ENCODE data around the gene PCDH17. TPM values are rescaled to one million over a fixed set of nuclear protein-coding genes. Genes with fewer than 3 reads are reported as not detected.

The PCDH17 gene
- total RNA-seq, 1 donor from 2014 or later: 3.1 TPM

GRCh38 chr13:57636816-57637215 lies 5.3 kb downstream of the PCDH17 start:
- Histone ChIP-seq H3K36me3 (no peaks in the 10 kb centered on the region), H3K9me3 (replicated peaks) (no peaks in the 10 kb centered on the region), H3K4me3 (peak overlapping the region; percentile 74), H3K27me3 (ENCODE audit: low read depth) (peaks cover 35% of the 10 kb centered on the region), H3K4me1 (peaks cover 40% of the 10 kb centered on the region), H3K27ac (replicated peaks) (no peak overlapping the region)
- DNase-seq: no peak
- TF ChIP-seq CTCF (IDR thresholded peaks at IDR 0.05; ENCODE audit: borderline replicate concordance): no peak
- intact Hi-C loops (cut with micrococcal nuclease): no loop called here

GRCh38 chr13:57637515-57637914 lies 6.0 kb downstream of the PCDH17 start:
- Histone ChIP-seq H3K4me1 (peaks cover 33% of the 10 kb centered on the region), H3K27ac (replicated peaks) (no peak overlapping the region), H3K36me3 (no peaks in the 10 kb centered on the region), H3K4me3 (peak overlapping the region; percentile 74), H3K27me3 (ENCODE audit: low read depth) (peaks cover 28% of the 10 kb centered on the region), H3K9me3 (replicated peaks) (no peaks in the 10 kb centered on the region)
- no peak for TF ChIP-seq CTCF (IDR thresholded peaks at IDR 0.05; ENCODE audit: borderline replicate concordance)
- DNase-seq: no peak
- intact Hi-C loops (cut with micrococcal nuclease): no loop called here

- H3K4me1 ChIP-seq: peaks cover 25% of the 10 kb centered on the region
- no peak for TF ChIP-seq CTCF (IDR thresholded peaks at IDR 0.05; ENCODE audit: borderline replicate concordance)
- no peak overlapping the region for H3K27ac ChIP-seq (replicated peaks)
- H3K4me3 ChIP-seq: peak overlapping the region; percentile 74
- no peak for DNase-seq
- no peaks in the 10 kb centered on the region for H3K9me3 ChIP-seq (replicated peaks)
- peaks cover 19% of the 10 kb centered on the region for H3K27me3 ChIP-seq (ENCODE audit: low read depth)
- no peaks in the 10 kb centered on the region for H3K36me3 ChIP-seq
- intact Hi-C loops (cut with micrococcal nuclease): no loop called here
Observed at GRCh38 chr13:57638186-57638890, 6.8 kb downstream of the PCDH17 start.

GRCh38 chr13:57640607-57641006 lies 9.1 kb downstream of the PCDH17 start:
- intact Hi-C loops (cut with micrococcal nuclease): no loop called here
- no peaks in the 10 kb centered on the region for H3K36me3 ChIP-seq
- no peaks in the 10 kb centered on the region for H3K27me3 ChIP-seq (ENCODE audit: low read depth)
- DNase-seq: no peak
- no peak overlapping the region for H3K4me3 ChIP-seq
- no peak overlapping the region for H3K27ac ChIP-seq (replicated peaks)
- peaks cover 9% of the 10 kb centered on the region for H3K4me1 ChIP-seq
- no peaks in the 10 kb centered on the region for H3K9me3 ChIP-seq (replicated peaks)
- TF ChIP-seq CTCF (IDR thresholded peaks at IDR 0.05; ENCODE audit: borderline replicate concordance): no peak

- DNase-seq: no peak
- no peaks in the 10 kb centered on the region for H3K27me3 ChIP-seq (ENCODE audit: low read depth)
- intact Hi-C loops (cut with micrococcal nuclease): no loop called here
- H3K4me3 ChIP-seq: no peak overlapping the region
- H3K27ac ChIP-seq (replicated peaks): no peak overlapping the region
- no peaks in the 10 kb centered on the region for H3K36me3 ChIP-seq
- no peaks in the 10 kb centered on the region for H3K9me3 ChIP-seq (replicated peaks)
- TF ChIP-seq CTCF (IDR thresholded peaks at IDR 0.05; ENCODE audit: borderline replicate concordance): no peak
- H3K4me1 ChIP-seq: peaks cover 9% of the 10 kb centered on the region
Observed at GRCh38 chr13:57641051-57641450, 9.5 kb downstream of the PCDH17 start.
